ENCODE results near the gene PRSS36.

- TF ChIP-seq POLR2AphosphoS5 (IDR thresholded peaks at IDR 0.05; ENCODE audit: low read depth) = no peak
- no peak for TF ChIP-seq CTCF (IDR thresholded peaks at IDR 0.05; ENCODE audit: insufficient read depth, low read length)
- TF ChIP-seq SPI1 (IDR thresholded peaks at IDR 0.05; ENCODE audit: borderline replicate concordance, low read depth) = no peak
- no peak for TF ChIP-seq REST (IDR thresholded peaks at IDR 0.05; ENCODE audit: insufficient replicate concordance, low read depth)
Observed at GRCh38 chr16:31148281-31148728, 1.6 kb downstream of the PRSS36 start.

Measured in HL-60 (cell line).